ENCODE measurements around the gene CHCHD3.

CHCHD3 gene

DNA sequence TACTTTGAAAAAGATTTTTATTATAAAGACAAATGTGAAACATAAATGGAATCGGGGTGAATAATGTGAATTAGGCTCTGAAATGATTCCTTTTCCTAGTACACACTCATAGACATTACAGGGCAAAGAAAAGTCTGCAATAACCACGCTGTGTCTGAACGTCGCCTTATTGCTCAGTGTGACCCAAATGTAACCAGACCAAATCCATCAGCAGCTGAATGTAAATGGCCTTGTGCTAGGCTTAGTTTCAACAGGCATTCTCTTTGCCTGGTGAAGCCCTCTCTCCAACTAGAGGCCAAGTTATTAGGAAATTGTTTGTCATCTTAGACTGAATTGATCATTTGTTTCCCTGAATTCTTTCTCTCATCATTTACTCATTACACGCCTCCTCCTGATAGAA is 225.5 kb downstream of the CHCHD3 start:
- DNase-seq, result no peak

DNA sequence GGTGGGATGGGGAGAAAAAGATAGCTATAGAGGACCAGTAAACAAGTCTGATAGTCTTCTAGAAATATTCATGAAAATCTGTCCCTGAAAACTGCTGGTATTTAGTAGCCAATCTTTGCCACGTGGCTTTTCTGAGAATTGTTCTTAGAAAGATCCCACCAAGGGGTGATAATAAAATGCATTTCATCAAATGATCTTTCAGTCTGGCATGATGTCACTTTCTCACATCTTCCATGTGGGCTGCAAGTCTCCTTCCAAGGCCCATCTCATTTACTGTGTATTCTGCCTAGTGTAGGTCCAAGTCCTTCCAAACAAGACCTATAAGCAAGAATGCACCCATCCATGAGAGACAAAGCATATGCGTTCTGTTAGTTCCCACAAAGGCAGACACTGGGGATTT is 226.0 kb downstream of the CHCHD3 start:
- no peak for DNase-seq

GRCh38 chr7:132854238-132854637 is 227.7 kb downstream of the CHCHD3 start:
- no peak for DNase-seq

DNA sequence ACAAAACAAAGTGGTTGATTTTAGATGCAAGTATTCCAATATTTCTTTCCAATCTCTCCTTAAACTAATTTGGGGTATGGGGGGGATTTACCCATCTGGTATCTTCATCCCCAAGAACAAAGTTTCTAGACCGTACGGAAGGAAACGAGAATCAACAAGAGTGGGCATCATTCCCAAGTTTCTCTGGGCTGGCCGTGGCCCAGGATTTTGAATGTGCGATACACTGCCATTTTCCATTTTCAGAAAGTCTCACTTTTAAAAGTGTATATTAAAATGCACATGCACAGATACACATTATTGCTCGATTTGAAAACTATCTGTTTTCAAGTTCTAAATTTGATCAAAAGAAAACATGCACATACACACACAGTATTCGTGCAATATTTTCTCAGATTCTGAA is 234.5 kb downstream of the CHCHD3 start:
- DNase-seq, result no peak

DNA sequence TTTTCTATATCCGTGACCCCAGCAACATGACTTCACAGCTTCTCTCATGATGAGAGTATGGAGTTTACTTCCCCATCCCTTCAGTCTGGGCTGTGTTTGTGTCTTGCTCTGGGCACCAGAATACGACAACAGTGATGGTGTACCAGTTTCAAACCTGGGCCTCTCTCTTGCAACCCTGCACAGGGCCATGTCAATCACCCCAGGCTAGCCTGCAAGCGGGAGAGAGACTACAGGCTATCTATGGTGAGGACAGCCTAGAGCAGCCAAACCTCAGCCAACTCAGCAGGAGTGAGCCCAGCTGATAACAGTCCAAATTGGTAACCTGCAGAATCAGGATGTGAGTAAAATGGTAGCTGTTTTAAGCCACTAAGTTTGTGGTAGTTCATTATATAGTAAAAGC is 235.8 kb downstream of the CHCHD3 start:
- DNase-seq, result no peak

GRCh38 chr7:132842478-132842877 is 239.4 kb downstream of the CHCHD3 start:
- no peak for DNase-seq

DNA sequence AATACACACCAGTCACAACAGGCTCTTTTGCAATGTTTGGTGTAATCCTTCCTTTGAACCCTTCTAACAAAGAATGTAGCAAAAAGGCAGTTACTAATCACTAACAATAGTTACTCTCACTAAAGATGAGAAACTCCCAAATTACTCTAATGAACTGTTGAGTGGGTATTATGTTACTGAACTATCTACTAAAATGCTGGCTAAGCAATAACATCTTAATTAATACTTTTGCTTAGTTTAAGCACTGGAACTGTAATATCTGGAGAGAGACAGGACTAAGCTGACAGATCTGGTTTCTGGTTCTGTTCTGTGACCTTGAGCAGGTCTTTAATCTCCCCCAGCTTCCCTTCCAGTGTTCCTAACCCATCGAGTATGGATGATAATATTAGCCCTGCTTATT is 241.7 kb downstream of the CHCHD3 start:
- DNase-seq, result no peak

- DNase-seq, result no peak
These were observed 243.6 kb downstream of the CHCHD3 start for GRCh38 chr7:132838313-132838712.

DNA sequence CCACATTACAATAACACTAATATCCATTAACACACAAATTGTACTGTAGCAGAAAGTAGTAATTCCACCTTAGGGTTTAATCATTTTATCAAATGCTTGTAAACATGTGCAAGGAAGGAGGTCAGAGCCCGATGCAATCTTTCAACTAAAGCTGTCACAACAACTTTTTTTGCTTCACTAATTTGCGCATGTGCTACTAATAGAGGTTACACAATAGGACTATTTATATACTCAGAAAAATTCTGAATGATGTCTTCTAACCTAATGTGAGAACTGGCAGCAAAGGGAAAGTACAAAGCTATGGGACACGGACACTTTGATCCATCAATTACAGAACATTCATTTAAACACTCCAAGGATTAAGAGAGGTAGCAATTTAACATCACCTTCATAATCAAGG is 244.4 kb downstream of the CHCHD3 start:
- DNase-seq, result no peak

DNA sequence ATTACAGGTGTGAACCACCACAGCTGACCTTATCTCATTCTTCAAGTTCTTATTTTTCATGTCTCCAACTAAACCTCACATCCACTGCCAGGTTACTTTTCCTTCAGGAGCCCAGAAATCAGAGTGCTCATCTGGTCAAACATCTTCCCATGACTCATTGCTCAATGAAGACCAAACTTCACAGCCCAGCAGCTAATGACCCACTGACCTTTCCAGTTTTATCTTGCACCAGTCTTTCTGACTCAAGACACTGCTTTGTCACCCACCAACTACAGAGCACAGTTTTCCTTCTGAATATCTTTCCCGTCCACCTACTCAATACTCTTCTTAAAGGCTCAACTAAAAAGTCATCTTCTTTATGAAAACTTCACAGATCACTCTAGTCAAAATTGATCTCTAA is 245.1 kb downstream of the CHCHD3 start:
- DNase-seq, result no peak

- DNase-seq, result no peak
These were observed 250.9 kb downstream of the CHCHD3 start for GRCh38 chr7:132830941-132831340.

- DNase-seq, result no peak
These were observed 253.4 kb downstream of the CHCHD3 start for GRCh38 chr7:132828502-132828901.

DNA sequence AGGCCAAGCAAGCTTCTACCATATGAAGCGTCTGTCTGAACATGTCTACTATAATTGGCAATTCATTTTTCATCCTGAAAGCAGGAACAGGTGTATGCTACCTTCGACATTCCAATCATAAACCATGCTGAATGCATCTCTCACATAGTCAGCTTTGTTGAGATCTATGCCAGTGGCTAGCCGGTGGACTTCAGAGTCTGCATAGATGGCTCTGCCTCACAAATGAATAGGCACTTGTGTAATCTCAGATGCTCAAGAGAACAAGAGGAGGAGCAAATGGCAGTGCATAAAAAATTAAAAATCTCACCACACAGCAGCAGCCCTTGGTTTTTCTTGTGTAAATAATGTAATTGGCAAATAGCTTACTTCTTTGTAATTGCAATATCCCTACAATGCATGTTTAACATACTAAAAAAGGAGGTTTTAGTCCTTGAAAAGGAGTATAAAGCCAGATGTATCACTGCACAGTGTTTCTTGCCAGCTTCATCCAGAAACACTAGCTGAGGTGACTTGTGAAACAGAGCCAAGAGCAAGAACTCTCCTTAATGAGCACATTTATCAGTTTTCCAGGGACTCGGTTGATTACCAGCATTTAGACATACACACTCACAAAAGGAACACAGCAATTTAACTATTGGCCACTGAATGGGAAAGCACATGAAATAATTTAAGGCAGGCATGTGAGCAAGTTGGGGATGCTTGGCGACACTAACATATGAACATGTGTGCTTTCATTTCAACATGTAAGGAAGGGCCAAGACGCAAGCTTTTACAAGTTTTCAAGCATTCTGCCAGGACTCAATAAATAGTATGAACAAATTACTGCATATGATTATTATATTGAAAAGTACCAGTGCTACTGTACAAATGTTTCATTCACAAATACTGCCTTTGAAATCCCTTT is 255.7 kb downstream of the CHCHD3 start:
- DNase-seq, result no peak

DNA sequence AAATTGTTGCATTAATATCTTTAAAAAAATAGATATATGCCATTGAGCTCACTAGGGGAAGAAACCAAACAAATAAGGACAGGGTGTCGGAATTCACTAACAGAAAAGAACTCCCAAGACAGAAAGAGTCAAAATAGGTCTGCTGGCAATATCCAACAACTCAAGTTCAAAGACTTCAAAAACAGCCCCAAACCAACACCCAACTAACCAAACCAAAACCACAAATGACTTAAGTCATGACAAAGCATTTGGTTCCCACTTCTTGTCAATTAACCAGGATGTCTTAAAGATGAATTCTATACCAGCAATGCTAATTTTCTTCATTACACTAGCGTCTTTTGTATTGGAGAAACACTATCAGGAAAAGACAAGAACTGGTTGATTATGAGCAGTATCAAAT is 256.7 kb downstream of the CHCHD3 start:
- DNase-seq, result no peak

GRCh38 chr7:132819648-132820047 is 262.2 kb downstream of the CHCHD3 start:
- no peak for DNase-seq

DNA sequence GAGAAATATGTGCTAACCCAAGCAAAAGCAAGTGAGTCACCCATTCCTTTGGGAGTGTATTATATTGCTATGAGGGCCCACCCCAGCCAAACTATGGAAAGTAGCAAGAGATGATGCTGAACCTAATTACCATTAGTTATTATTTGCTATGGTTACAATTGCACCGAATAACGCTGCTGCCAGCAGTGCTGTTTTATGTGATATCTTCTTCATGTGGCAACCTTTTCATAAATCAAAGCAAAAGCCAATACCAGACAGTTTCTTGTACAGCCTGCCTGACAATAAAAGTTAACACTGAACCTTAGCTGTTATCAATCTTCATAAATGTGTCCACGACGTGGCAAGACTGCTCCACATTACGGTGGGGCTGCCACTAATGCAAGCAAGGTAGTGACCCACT is 263.9 kb downstream of the CHCHD3 start:
- no peak for DNase-seq

- DNase-seq, result no peak
These were observed 266.1 kb downstream of the CHCHD3 start for GRCh38 chr7:132815696-132816311.

- DNase-seq, result no peak
These were observed 266.8 kb downstream of the CHCHD3 start for GRCh38 chr7:132815130-132815529.

DNA sequence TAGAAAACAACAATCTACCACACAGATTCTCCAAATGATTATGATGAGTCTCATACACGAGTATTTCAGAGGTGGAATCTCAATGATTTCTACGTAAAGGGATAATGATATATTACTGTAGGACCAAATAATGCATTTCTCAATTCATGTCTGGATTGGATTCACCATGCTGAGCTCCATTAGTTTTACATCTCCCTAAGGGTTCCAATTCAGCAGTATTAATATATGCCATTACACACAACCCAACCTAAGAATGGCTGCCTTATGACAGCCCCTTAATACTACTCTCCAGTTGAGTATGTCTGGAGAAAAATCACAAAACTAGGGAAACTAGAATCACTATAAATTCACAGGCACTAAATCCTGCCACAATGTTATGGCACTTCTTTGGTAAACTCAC is 271.3 kb downstream of the CHCHD3 start:
- no peak for DNase-seq

DNA sequence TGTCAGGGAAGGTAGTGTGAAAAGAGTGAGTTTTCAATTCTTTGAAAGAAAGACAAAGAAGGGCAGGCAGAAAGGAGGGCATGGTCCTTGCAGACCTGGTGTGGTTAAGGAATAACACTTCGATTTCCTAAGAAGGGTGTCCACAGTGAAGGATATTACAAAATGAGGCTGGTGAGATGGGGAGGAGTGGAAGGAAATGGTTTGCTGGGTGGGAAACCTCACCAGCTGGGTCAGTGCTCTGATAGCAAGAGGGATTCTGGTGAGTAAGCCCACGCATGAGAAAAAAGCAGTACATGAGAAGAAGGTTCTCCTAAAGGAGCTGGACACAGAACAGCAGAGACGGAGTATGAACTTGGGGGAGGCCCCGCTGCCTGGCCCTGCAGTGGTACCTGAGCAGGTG is 275.1 kb downstream of the CHCHD3 start:
- no peak for DNase-seq

- no peak for DNase-seq
These were observed 276.1 kb downstream of the CHCHD3 start for GRCh38 chr7:132805766-132806165.

DNA sequence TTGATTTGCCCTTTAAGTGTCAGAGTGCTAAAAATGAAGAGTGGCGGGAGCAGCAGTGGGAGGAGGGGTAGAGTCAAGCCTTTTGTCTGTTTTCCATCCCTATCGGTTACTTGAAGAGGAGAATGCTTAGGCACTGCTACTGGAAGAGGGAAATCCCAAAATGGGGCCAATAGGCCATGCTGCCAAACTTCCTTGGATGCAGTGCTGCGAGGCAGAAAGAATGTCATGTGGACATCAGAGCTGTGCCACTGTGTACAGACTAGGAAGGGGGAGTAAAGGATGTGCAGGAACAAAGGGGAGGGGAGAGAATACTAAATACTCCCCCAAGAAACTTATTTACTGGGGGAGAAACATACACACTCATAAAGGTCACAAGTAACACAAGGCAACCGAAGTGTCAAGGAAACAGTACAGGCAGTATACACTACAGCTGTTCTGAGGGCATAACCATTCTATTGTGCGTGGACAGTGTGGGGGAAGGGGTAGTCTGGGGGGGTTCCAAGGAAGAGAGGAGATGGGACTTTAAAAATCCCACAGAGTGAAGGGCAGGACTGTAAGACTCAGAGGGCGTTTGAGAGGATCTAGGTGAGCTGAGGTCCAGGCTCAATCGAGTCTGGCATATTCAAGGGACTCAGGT is 276.9 kb downstream of the CHCHD3 start:
- no peak for DNase-seq

DNA sequence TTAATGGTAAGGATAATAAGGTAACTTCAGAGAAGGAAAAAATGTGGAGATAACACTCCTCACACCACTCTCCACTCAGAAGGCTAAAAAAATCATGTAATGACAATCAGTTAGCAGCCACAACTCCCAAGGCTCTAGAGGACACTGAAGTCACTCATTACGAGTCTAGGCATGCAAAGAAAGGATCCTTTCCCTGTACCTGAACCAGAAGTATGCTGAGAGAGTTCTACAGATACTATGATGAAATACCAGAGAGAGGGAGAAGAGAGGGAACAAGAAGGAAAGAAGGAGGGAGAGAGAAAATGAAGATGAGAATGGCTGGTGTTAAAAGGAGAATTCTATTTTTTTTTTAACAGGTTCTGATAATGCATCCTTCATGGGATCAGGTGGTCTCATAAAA is 281.4 kb downstream of the CHCHD3 start:
- no peak for DNase-seq

- DNase-seq, result no peak
These were observed 282.8 kb downstream of the CHCHD3 start for GRCh38 chr7:132799081-132799413.
